WTC11 (cell line): Measurements from ENCODE around the gene TCOF1. TPM values are rescaled to one million over a fixed set of nuclear protein-coding genes. Genes with fewer than 3 reads are reported as not detected.

Experiments
- ATAC-seq: fragments of 200-7000 bp; cut with Tn5 transposase; 2 replicates; pipeline ENCODE4 v1.10.0; 2021; ENCODE audit warnings: mild to moderate bottlenecking, moderate library complexity
- CTCF ChIA-PET: fragments of 300-600 bp; sonication (Branson Sonifier 250); formaldehyde crosslinking; loops from one replicate; lab custom pipeline; 2021; ENCODE audit warnings: antibody characterized with exemption; lab: Charles Lee
- POLR2A ChIA-PET: fragments of 350-600 bp; sonication (Branson Sonifier 250); formaldehyde crosslinking; loops from one replicate; lab custom pipeline; 2021; ENCODE audit warnings: antibody characterized with exemption; lab: Charles Lee
- DNase-seq: peaks from one replicate; pipeline ENCODE4 v3.0.0; 2021; ENCODE audit warnings: low spot score
- H3K27ac Mint-ChIP-seq: 2 replicates; pipeline ENCODE4 v1.8.0; 2021; ENCODE audit warnings: mixed read lengths
- H3K27me3 Mint-ChIP-seq: 2 replicates; pipeline ENCODE4 v1.8.0; 2021; ENCODE audit warnings: low read depth, mild to moderate bottlenecking, moderate library complexity, mixed read lengths
- H3K36me3 Mint-ChIP-seq: 2 replicates; pipeline ENCODE4 v1.8.0; 2021; ENCODE audit warnings: mixed read lengths
- H3K4me1 Mint-ChIP-seq: 2 replicates; pipeline ENCODE4 v1.8.0; 2022; ENCODE audit warnings: mixed read lengths
- H3K4me3 Mint-ChIP-seq: 2 replicates; pipeline ENCODE4 v1.8.0; 2021; ENCODE audit warnings: mild to moderate bottlenecking, moderate library complexity, mixed read lengths
- H3K9me3 Mint-ChIP-seq: 2 replicates; pipeline ENCODE4 v1.8.0; 2021; ENCODE audit warnings: mixed read lengths
- ETV6 ChIP-seq: sonication (generic); formaldehyde crosslinking; IDR thresholded peaks from 2 replicates; pipeline ENCODE4 v1.8.1; 2022; ENCODE audit warnings: mild to moderate bottlenecking, missing genetic modification reagents
- FOXJ3 ChIP-seq: sonication (generic); formaldehyde crosslinking; IDR thresholded peaks from 2 replicates; pipeline ENCODE4 v1.9.0; 2021; ENCODE audit warnings: missing genetic modification reagents, mild to moderate bottlenecking, borderline replicate concordance
- GABPB1 ChIP-seq: sonication (generic); formaldehyde crosslinking; IDR thresholded peaks from 2 replicates; pipeline ENCODE4 v1.8.1; 2023; ENCODE audit warnings: mild to moderate bottlenecking, missing genetic modification reagents
- GRHL2 ChIP-seq: fragments of 250-450 bp; sonication (Bioruptor Pico); IDR thresholded peaks from 2 replicates; pipeline ENCODE4 v1.8.0; 2022; ENCODE audit warnings: mild to moderate bottlenecking, moderate library complexity; ENCODE audit not compliant: insufficient replicate concordance, severe bottlenecking
- MYBL2 ChIP-seq: sonication (generic); formaldehyde crosslinking; IDR thresholded peaks from 2 replicates; pipeline ENCODE4 v1.8.1; 2023; ENCODE audit warnings: mild to moderate bottlenecking, moderate library complexity, missing genetic modification reagents
- RELA ChIP-seq: sonication (generic); formaldehyde crosslinking; IDR thresholded peaks from 2 replicates; pipeline ENCODE4 v1.8.1; 2022; ENCODE audit warnings: missing genetic modification reagents, mild to moderate bottlenecking, borderline replicate concordance
- RORB ChIP-seq: fragments of 250-450 bp; sonication (Bioruptor Pico); IDR thresholded peaks from 2 replicates; pipeline ENCODE4 v1.9.0; 2021; ENCODE audit warnings: mild to moderate bottlenecking
- ZNF219 ChIP-seq: sonication (generic); formaldehyde crosslinking; IDR thresholded peaks from 2 replicates; pipeline ENCODE4 v1.8.0; 2023; ENCODE audit warnings: missing genetic modification reagents, mild to moderate bottlenecking, borderline replicate concordance
- ZNF396 ChIP-seq: fragments of 250-450 bp; sonication (Bioruptor Pico); IDR thresholded peaks from 2 replicates; pipeline ENCODE4 v1.8.0; 2021; ENCODE audit warnings: mild to moderate bottlenecking, moderate library complexity, borderline replicate concordance
- ZNF423 ChIP-seq: fragments of 250-450 bp; sonication (Bioruptor Pico); IDR thresholded peaks from 2 replicates; pipeline ENCODE4 v2.1.2; 2022; ENCODE audit warnings: mild to moderate bottlenecking, moderate library complexity
- total RNA-seq: library from RNA; stranded (reverse); gene quantifications from 3 replicates; pipeline ENCODE4 v1.2.3, GENCODE V29; 2021
- TF ChIP-seq, protein P1 (sequence below): sonication (generic); formaldehyde crosslinking; IDR thresholded peaks from 2 replicates; pipeline ENCODE4 v1.8.0; 2022; ENCODE audit warnings: missing genetic modification reagents
- TF ChIP-seq, protein P2 (sequence below): sonication (generic); formaldehyde crosslinking; IDR thresholded peaks from 2 replicates; pipeline ENCODE4 v1.8.1; 2023; ENCODE audit warnings: mild to moderate bottlenecking, missing genetic modification reagents
- TF ChIP-seq, protein P3 (sequence below): sonication (generic); formaldehyde crosslinking; IDR thresholded peaks from 2 replicates; pipeline ENCODE4 v1.8.0; 2022; ENCODE audit warnings: mild to moderate bottlenecking, missing genetic modification reagents
- TF ChIP-seq, protein P4 (sequence below): fragments of 250-450 bp; sonication (Bioruptor Pico); IDR thresholded peaks from 2 replicates; pipeline ENCODE4 v1.9.0; 2021; ENCODE audit warnings: mild to moderate bottlenecking
- TF ChIP-seq, protein P5 (sequence below): fragments of 200-600 bp; IDR thresholded peaks from 2 replicates; pipeline ENCODE4 v1.8.0; 2022; ENCODE audit warnings: antibody characterized with exemption

TCOF1 gene
- total RNA-seq, 1 experiment from 2014 or later, result 174 TPM

DNA sequence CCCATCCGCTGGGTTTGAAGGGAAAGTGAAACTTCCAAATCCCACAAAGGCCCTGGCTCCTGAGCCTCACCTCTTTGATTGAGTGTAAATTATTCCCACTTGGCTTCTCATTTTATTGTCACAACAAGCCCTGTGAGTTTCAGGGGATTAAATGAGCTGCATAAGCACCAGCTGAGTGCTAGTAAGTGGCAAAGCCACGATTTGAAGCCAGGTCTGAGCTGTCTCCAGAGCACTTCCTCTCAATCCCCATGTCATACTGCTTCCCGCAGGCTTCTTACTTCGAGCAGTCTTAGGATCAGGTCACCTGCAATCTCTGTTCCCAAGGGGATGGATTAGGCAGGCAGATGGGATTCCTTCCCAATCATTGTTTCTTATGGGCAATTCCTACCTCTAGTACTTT is 74.1 kb downstream of the TCOF1 start (continued):
- TF ChIP-seq, protein P1, sequence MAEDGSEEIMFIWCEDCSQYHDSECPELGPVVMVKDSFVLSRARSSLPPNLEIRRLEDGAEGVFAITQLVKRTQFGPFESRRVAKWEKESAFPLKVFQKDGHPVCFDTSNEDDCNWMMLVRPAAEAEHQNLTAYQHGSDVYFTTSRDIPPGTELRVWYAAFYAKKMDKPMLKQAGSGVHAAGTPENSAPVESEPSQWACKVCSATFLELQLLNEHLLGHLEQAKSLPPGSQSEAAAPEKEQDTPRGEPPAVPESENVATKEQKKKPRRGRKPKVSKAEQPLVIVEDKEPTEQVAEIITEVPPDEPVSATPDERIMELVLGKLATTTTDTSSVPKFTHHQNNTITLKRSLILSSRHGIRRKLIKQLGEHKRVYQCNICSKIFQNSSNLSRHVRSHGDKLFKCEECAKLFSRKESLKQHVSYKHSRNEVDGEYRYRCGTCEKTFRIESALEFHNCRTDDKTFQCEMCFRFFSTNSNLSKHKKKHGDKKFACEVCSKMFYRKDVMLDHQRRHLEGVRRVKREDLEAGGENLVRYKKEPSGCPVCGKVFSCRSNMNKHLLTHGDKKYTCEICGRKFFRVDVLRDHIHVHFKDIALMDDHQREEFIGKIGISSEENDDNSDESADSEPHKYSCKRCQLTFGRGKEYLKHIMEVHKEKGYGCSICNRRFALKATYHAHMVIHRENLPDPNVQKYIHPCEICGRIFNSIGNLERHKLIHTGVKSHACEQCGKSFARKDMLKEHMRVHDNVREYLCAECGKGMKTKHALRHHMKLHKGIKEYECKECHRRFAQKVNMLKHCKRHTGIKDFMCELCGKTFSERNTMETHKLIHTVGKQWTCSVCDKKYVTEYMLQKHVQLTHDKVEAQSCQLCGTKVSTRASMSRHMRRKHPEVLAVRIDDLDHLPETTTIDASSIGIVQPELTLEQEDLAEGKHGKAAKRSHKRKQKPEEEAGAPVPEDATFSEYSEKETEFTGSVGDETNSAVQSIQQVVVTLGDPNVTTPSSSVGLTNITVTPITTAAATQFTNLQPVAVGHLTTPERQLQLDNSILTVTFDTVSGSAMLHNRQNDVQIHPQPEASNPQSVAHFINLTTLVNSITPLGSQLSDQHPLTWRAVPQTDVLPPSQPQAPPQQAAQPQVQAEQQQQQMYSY (CRISPR knock-in tag), result no peak
- TF ChIP-seq RORB, result no peak
- no peak for TF ChIP-seq FOXJ3
- no peak for TF ChIP-seq MYBL2 (CRISPR knock-in tag)

DNA sequence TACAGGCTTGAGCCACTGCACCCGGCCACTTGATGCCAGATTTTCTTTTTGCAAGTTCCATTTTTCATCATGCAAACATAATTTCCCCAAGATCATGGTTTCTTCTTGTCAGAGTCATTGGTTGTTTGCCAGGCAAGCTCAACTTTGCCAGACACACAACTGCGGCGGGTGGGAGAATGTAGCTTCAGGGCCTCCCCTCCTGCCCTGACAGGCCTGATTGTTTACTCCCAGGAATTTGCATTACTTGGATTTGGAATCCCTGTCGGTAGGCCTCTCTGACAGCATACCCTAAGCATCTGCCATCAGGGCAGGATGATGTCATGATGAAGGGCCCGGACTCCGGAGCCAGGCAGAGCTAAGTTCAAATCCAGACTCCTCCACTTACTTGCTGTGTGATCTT is 77.0 kb downstream of the TCOF1 start:
- ChIA-PET POLR2A (interaction anchor here (0.7 to 1.1 kb wide), 2 partner anchors 29 to 70 kb away, joined by 3 to 6 read pairs; no protein-coding TSS in a partner anchor), CTCF (interaction anchor here (1.1 to 2.7 kb wide), 3 partner anchors 15 to 36 kb away, joined by 3 to 15 read pairs (median 7); partner anchors contain the start of genes CD74 and RPS14)
- ATAC-seq (no peak), DNase-seq (no peak)
- Mint-ChIP-seq H3K27me3 (peaks cover 3% of the 10 kb centered on the region; the same call in 1 of the 2 replicates), H3K27ac (no peak overlapping the region), H3K9me3 (no peaks in the 10 kb centered on the region), H3K4me1 (no peaks in the 10 kb centered on the region), H3K4me3 (no peak overlapping the region), H3K36me3 (no peaks in the 10 kb centered on the region)
- no peak for TF ChIP-seq RELA (CRISPR knock-in tag)
- no peak for TF ChIP-seq ZNF396 (CRISPR knock-in tag)
- TF ChIP-seq, protein P2, sequence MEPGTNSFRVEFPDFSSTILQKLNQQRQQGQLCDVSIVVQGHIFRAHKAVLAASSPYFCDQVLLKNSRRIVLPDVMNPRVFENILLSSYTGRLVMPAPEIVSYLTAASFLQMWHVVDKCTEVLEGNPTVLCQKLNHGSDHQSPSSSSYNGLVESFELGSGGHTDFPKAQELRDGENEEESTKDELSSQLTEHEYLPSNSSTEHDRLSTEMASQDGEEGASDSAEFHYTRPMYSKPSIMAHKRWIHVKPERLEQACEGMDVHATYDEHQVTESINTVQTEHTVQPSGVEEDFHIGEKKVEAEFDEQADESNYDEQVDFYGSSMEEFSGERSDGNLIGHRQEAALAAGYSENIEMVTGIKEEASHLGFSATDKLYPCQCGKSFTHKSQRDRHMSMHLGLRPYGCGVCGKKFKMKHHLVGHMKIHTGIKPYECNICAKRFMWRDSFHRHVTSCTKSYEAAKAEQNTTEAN, result no peak
- TF ChIP-seq RORB, result no peak
- TF ChIP-seq ZNF219 (CRISPR knock-in tag), result no peak
- TF ChIP-seq, protein P3, sequence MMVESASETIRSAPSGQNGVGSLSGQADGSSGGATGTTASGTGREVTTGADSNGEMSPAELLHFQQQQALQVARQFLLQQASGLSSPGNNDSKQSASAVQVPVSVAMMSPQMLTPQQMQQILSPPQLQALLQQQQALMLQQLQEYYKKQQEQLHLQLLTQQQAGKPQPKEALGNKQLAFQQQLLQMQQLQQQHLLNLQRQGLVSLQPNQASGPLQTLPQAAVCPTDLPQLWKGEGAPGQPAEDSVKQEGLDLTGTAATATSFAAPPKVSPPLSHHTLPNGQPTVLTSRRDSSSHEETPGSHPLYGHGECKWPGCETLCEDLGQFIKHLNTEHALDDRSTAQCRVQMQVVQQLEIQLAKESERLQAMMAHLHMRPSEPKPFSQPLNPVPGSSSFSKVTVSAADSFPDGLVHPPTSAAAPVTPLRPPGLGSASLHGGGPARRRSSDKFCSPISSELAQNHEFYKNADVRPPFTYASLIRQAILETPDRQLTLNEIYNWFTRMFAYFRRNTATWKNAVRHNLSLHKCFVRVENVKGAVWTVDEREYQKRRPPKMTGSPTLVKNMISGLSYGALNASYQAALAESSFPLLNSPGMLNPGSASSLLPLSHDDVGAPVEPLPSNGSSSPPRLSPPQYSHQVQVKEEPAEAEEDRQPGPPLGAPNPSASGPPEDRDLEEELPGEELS (CRISPR knock-in tag), result no peak
- no peak for TF ChIP-seq ZNF423
- TF ChIP-seq, protein P4, sequence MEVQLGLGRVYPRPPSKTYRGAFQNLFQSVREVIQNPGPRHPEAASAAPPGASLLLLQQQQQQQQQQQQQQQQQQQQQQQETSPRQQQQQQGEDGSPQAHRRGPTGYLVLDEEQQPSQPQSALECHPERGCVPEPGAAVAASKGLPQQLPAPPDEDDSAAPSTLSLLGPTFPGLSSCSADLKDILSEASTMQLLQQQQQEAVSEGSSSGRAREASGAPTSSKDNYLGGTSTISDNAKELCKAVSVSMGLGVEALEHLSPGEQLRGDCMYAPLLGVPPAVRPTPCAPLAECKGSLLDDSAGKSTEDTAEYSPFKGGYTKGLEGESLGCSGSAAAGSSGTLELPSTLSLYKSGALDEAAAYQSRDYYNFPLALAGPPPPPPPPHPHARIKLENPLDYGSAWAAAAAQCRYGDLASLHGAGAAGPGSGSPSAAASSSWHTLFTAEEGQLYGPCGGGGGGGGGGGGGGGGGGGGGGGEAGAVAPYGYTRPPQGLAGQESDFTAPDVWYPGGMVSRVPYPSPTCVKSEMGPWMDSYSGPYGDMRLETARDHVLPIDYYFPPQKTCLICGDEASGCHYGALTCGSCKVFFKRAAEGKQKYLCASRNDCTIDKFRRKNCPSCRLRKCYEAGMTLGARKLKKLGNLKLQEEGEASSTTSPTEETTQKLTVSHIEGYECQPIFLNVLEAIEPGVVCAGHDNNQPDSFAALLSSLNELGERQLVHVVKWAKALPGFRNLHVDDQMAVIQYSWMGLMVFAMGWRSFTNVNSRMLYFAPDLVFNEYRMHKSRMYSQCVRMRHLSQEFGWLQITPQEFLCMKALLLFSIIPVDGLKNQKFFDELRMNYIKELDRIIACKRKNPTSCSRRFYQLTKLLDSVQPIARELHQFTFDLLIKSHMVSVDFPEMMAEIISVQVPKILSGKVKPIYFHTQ (CRISPR knock-in tag), result no peak
- TF ChIP-seq, all 79 proteins: peak for 0

DNA sequence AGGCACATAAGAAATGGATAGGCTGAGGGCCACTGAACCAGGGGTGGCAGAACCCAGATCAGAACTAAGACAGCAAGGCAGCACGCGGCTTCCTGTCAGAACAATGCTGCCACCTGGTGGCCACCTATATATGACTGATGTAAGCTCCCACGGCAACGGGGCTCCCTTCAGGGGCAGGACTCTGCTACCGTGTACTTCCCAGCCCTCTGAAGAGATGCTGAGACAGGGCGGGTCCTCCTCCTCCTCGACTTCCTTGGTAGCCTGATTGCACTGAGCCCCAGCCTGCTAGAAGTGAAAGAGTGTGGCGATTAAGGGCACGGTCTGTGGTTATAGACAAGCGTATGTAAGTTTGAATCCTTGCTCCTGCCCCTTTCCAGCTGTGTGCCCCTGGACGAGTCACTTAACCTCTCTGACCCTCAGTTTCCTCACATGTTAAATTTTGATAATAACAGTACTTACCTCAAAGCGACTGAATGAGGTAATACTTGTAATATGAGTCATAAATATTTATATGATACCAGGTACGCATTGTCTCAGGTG is 78.7 kb downstream of the TCOF1 start:
- H3K36me3 Mint-ChIP-seq, result no peaks in the 10 kb centered on the region
- CTCF ChIA-PET, result interaction anchor here (0.5 to 3.7 kb wide), 21 partner anchors 14 to 305 kb away, joined by 3 to 76 read pairs (median 4); partner anchors contain the start of gene RPS14
- no peak overlapping the region for H3K4me3 Mint-ChIP-seq
- no peaks in the 10 kb centered on the region for H3K9me3 Mint-ChIP-seq
- ATAC-seq (peak; percentile 89), DNase-seq (peak; percentile 96)
- POLR2A ChIA-PET, result interaction anchor here (1.2 kb wide), 1 partner anchor 25 kb away, joined by 7 read pairs; no protein-coding TSS in a partner anchor
- no peaks in the 10 kb centered on the region for H3K27me3 Mint-ChIP-seq
- H3K27ac Mint-ChIP-seq, result no peak overlapping the region
- peaks cover 10% of the 10 kb centered on the region for H3K4me1 Mint-ChIP-seq
- TF ChIP-seq, protein P5, sequence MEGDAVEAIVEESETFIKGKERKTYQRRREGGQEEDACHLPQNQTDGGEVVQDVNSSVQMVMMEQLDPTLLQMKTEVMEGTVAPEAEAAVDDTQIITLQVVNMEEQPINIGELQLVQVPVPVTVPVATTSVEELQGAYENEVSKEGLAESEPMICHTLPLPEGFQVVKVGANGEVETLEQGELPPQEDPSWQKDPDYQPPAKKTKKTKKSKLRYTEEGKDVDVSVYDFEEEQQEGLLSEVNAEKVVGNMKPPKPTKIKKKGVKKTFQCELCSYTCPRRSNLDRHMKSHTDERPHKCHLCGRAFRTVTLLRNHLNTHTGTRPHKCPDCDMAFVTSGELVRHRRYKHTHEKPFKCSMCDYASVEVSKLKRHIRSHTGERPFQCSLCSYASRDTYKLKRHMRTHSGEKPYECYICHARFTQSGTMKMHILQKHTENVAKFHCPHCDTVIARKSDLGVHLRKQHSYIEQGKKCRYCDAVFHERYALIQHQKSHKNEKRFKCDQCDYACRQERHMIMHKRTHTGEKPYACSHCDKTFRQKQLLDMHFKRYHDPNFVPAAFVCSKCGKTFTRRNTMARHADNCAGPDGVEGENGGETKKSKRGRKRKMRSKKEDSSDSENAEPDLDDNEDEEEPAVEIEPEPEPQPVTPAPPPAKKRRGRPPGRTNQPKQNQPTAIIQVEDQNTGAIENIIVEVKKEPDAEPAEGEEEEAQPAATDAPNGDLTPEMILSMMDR, result peak; percentile 72
- TF ChIP-seq GRHL2 (CRISPR knock-in tag) (no peak), GABPB1 (CRISPR knock-in tag) (peak; percentile 78), ETV6 (CRISPR knock-in tag) (0 out of 2 replicates have a peak, but pooled peaks have one; percentile 26)
- TF ChIP-seq, protein P1 (CRISPR knock-in tag), result peak; percentile 61
- TF ChIP-seq, all 79 proteins: peak for 4
